Measurements from ENCODE around the gene ANKS1B. TPM values are rescaled to one million over a fixed set of nuclear protein-coding genes. Genes with fewer than 3 reads are reported as not detected.

Gene ANKS1B
- total RNA-seq, 4 donors from 2014 or later = 1.5 to 5.5 (median 4.4) TPM

DNA sequence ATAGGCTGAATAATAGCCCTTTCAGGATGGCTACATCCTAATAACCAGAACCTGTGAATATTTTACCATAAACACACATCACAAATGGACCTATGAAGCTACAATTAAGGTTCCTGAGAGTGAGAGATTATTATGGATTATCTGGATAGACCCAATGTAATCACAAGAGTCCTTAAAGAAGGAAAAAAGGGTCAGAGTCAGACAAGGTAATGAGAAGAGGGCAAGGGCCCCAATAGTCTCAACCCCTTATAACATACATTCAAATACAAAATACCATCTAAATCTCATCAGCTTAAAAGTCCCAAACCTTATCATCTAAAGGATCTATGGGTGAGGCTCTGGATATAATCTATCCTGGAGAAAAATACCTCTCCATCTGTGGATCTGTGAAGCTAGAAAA lies 272.5 kb downstream of the ANKS1B start:
- H3K4me3 ChIP-seq (ENCODE audit: low read depth, poor library complexity, severe bottlenecking) = no peak overlapping the region
- DNase-seq (ENCODE audit: low spot score in 2 of 2) = no peak
- TF ChIP-seq POLR2A (IDR thresholded peaks at IDR 0.05) = no peak
- TF ChIP-seq, protein P1, sequence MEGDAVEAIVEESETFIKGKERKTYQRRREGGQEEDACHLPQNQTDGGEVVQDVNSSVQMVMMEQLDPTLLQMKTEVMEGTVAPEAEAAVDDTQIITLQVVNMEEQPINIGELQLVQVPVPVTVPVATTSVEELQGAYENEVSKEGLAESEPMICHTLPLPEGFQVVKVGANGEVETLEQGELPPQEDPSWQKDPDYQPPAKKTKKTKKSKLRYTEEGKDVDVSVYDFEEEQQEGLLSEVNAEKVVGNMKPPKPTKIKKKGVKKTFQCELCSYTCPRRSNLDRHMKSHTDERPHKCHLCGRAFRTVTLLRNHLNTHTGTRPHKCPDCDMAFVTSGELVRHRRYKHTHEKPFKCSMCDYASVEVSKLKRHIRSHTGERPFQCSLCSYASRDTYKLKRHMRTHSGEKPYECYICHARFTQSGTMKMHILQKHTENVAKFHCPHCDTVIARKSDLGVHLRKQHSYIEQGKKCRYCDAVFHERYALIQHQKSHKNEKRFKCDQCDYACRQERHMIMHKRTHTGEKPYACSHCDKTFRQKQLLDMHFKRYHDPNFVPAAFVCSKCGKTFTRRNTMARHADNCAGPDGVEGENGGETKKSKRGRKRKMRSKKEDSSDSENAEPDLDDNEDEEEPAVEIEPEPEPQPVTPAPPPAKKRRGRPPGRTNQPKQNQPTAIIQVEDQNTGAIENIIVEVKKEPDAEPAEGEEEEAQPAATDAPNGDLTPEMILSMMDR (IDR thresholded peaks at IDR 0.05) = no peak
- intact Hi-C loops (cut with DNase I; ENCODE audit: low total_unique reads) = no loop called here

DNA sequence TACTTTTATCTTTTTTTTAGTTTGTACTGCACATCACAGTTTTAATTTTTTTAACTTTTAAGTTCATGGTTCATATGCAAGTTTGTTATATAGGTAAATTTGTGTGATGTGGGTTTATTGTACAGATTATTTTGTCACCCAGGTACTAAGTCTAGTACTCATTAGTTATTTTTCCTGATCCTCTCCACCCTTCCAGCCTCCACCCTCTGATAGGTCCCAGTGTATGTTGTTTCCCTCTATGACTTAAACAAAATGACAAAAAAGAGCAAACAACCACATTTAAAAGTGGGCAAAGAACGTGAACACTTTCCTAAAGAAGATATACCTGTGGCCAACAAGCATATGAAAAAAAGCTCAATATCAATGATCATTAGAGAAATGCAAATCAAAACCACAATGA lies 273.5 kb downstream of the ANKS1B start:
- no peak for DNase-seq (ENCODE audit: low spot score in 2 of 2)
- WGBS, 2 donors = 68 to 76% methylated on average over 1 of the region's 1 CpG
- TF ChIP-seq, protein P1 (IDR thresholded peaks at IDR 0.05) = no peak
- no peak for TF ChIP-seq POLR2A (IDR thresholded peaks at IDR 0.05)
- no peak overlapping the region for H3K4me3 ChIP-seq (ENCODE audit: low read depth, poor library complexity, severe bottlenecking)
- intact Hi-C loops (cut with DNase I; ENCODE audit: low total_unique reads) = no loop called here

DNA sequence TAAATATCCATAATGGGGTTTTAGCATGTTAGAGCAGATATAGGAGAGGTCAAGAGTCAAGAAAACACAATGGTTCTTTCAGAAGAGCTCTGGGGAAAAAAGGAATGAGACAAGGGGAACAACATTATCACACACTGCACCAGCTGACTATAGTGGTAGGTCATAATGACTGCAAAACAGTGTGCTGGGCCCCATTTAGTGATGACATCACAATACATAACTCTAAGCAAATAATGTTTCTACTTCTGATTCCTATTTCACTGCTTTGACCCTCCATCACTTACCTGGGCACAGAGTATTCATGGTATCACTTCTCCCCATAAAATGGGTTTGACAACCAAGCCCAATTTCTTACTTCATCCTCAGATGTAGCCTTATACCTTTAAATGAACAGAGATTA lies 275.1 kb downstream of the ANKS1B start:
- intact Hi-C loops (cut with DNase I; ENCODE audit: low total_unique reads) = no loop called here
- no peak for DNase-seq (ENCODE audit: low spot score in 2 of 2)
- H3K4me3 ChIP-seq (ENCODE audit: low read depth, poor library complexity, severe bottlenecking) = no peak overlapping the region
- TF ChIP-seq, protein P1 (IDR thresholded peaks at IDR 0.05) = no peak

DNA sequence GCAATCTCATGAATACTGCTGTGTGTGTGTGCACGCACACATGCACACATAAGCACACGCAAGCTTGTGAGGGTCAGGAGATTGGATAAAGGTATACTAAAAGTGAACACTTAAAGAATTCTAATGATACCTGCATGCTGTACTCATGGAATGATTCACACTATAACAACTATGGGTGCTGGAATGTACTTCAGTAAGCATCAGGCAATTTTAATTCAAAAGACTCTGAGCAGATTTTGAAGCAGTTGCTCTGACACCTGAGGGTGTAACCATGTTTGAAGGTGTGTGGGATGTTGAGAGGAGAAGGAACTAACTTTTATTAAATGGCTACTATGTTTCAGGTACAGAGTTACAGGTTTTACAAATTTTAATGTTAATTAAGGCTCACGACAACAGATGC lies 275.6 kb downstream of the ANKS1B start:
- WGBS, 2 donors = 81 to 94% methylated on average over 3 of the region's 3 CpGs
- TF ChIP-seq, protein P1 (IDR thresholded peaks at IDR 0.05) = no peak
- TF ChIP-seq POLR2A (IDR thresholded peaks at IDR 0.05) = no peak

DNA sequence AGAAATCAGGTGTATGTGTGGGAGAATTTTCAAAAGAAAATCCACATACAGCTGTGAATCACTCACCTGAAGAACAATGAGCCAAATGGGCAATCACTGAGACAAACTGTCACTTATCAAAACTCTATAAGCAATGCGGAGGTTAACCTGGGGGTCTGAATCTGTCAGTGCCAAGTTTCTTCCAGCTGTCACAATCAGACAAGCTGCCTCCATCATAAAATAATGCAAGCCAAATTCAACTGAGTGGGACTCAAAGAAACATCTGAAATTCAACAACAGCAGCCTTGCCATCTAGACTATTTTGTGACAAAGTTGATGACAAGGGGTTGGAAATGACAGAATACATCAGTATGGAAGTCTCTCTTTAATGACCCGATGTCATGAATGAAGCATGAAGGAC lies 276.9 kb downstream of the ANKS1B start:
- TF ChIP-seq, protein P1 (IDR thresholded peaks at IDR 0.05) = no peak
- no peak for TF ChIP-seq POLR2A (IDR thresholded peaks at IDR 0.05)
- H3K4me3 ChIP-seq (ENCODE audit: low read depth, poor library complexity, severe bottlenecking) = no peak overlapping the region
- DNase-seq (ENCODE audit: low spot score in 2 of 2) = no peak
- intact Hi-C loops (cut with DNase I; ENCODE audit: low total_unique reads) = no loop called here
- 84 to 91% methylated on average over 2 of the region's 2 CpGs for WGBS, 2 donors

More for the DNA sequence above, 275.6 kb downstream of the ANKS1B start:
- DNase-seq (ENCODE audit: low spot score in 2 of 2) = no peak
- intact Hi-C loops (cut with DNase I; ENCODE audit: low total_unique reads) = no loop called here
- no peak overlapping the region for H3K4me3 ChIP-seq (ENCODE audit: low read depth, poor library complexity, severe bottlenecking)

DNA sequence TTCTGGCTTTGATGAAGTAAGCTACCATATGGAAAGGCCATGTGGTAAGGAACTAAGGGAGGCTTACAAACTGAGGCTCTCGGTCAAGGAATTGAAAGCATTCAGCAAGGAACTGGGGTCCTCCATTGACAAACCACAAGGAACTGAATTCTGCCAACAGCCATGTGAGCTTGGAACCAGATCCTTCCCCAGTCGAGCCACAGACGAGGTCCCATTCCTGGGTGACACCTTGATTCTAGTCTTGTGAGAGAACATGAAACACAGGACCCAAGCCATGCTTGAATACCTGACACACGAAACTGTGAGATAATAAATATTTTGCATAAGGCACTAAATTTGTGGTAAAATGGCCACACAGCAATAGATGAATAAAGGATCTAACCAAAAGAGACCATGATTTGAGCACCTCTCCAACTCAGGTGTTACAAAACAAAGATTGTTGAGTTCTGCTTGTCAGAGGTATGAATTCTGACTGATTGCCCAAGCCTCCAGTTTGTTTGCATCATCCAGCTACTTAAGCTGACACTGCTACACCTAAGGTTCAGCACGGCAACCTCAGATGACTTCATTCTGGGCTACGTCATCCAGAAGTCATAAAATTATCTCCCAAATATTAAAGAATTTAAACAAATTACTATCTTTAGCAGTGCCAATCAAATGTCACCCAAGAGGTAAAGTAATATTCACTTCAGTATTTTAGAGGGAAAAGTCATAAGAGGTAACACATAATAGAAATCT lies 277.8 kb downstream of the ANKS1B start:
- no peak for DNase-seq (ENCODE audit: low spot score in 2 of 2)
- no peak overlapping the region for H3K4me3 ChIP-seq (ENCODE audit: low read depth, poor library complexity, severe bottlenecking)
- intact Hi-C loops (cut with DNase I; ENCODE audit: low total_unique reads) = no loop called here
- TF ChIP-seq, protein P1 (IDR thresholded peaks at IDR 0.05) = no peak
- TF ChIP-seq POLR2A (IDR thresholded peaks at IDR 0.05) = no peak
- 81 to 85% methylated on average over 6 of the region's 6 CpGs for WGBS, 2 donors
